ENCODE results near the gene RABEP1. TPM values are rescaled to one million over a fixed set of nuclear protein-coding genes. Genes with fewer than 3 reads are reported as not detected.

The RABEP1 gene
- total RNA-seq, 2 donors from 2014 or later: 38.9 to 54.7 TPM

DNA sequence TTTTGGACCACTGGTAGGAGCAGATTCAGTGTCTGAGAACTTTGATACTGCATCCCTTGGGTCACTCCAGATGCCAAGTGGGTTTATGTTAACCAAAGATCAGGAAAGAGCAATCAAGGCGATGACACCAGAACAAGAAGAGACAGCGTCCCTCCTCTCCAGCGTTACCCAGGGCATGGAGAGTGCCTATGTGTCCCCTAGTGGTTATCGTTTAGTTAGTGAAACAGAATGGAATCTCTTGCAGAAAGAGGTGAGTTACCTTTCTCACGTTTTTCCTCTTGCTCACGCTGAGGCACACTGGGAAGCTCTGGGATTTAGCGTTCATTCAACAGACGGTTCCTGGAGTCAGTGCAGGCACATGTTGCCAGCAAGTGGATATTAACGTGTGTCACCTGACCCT lies 79.3 kb downstream of the RABEP1 start:
- DNase-seq (ENCODE audit: low spot score): no peak
- Histone ChIP-seq H3K9me3 (no peaks in the 10 kb centered on the region), H3K36me3 (peaks cover 0 to 5% of the 10 kb centered on the region in 2 donors), H3K4me1 (replicated peaks) (no peaks in the 10 kb centered on the region), H3K27ac (no peak overlapping the region), H3K4me3 (no peak overlapping the region), H3K27me3 (replicated peaks; ENCODE audit: insufficient read depth) (no peaks in the 10 kb centered on the region)
- WGBS: 77% methylated on average over 9 of the region's 9 CpGs
- intact Hi-C loops (cut with DNase I): no loop called here
- TF ChIP-seq POLR2AphosphoS5 (IDR thresholded peaks at IDR 0.05): no peak
- no peak for TF ChIP-seq POLR2A (IDR thresholded peaks at IDR 0.05)

DNA sequence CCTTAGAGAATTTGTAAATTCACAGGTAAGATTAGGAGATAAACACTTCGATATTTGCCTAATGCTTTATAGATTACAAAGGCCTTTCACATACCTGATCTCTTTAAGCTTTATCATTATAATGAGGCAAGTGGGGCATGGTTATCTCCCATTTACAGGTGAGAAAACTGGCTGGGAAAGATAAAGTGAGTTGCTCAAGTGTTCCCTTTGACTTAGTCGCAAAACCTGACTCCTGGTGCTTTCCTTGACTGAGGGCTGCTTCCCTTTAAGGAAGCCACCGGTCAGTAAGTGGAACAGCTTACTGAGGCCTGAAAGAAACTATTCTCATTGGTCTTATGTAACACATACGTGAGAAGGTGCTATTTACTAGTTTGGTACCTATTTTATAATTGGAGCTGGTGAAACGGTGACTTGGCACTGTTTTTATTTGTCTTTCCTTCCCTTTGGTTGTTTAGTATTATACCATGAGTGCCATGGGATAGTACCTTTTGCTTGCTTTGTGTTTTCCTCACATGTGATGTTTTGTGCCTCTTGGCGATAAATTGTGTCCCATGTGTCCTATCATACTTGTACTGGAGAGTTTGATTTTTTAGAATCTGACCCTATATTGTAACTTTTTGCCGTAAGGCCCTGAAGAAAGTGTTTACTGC lies 80.2 kb downstream of the RABEP1 start:
- no peak overlapping the region for H3K4me3 ChIP-seq
- peaks cover 0 to 5% of the 10 kb centered on the region in 2 donors for H3K36me3 ChIP-seq
- DNase-seq (ENCODE audit: low spot score): no peak
- 60% methylated on average over 7 of the region's 7 CpGs for WGBS
- TF ChIP-seq, protein P1, sequence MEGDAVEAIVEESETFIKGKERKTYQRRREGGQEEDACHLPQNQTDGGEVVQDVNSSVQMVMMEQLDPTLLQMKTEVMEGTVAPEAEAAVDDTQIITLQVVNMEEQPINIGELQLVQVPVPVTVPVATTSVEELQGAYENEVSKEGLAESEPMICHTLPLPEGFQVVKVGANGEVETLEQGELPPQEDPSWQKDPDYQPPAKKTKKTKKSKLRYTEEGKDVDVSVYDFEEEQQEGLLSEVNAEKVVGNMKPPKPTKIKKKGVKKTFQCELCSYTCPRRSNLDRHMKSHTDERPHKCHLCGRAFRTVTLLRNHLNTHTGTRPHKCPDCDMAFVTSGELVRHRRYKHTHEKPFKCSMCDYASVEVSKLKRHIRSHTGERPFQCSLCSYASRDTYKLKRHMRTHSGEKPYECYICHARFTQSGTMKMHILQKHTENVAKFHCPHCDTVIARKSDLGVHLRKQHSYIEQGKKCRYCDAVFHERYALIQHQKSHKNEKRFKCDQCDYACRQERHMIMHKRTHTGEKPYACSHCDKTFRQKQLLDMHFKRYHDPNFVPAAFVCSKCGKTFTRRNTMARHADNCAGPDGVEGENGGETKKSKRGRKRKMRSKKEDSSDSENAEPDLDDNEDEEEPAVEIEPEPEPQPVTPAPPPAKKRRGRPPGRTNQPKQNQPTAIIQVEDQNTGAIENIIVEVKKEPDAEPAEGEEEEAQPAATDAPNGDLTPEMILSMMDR (IDR thresholded peaks at IDR 0.05): no peak
- no peak for TF ChIP-seq POLR2A (IDR thresholded peaks at IDR 0.05)
- no peak for TF ChIP-seq POLR2AphosphoS5 (IDR thresholded peaks at IDR 0.05)
- H3K27me3 ChIP-seq (replicated peaks; ENCODE audit: insufficient read depth): no peaks in the 10 kb centered on the region
- no peaks in the 10 kb centered on the region for H3K4me1 ChIP-seq (replicated peaks)
- intact Hi-C loops (cut with DNase I): no loop called here
- H3K9me3 ChIP-seq: no peaks in the 10 kb centered on the region
- H3K27ac ChIP-seq: no peak overlapping the region

DNA sequence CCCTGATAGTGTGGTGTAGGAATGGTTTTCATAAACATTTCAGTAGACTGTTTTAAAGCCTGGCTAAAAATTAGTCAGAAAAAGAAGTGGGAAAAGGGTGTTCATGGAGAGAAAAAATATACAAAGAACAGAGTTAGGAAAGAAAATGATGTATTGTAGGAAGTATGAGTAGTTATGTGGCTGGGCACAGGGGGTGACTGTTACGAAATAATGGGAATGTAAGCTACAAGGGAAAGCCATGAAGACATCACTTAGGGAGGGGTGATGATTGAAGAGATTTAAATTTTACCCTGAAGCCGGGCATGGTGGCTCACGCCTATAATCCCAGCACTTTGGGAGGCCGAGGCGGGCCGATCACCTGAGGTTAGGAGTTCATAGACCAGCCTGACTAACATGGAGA lies 82.1 kb downstream of the RABEP1 start:
- Histone ChIP-seq H3K27me3 (replicated peaks; ENCODE audit: insufficient read depth) (no peaks in the 10 kb centered on the region), H3K4me1 (replicated peaks) (no peaks in the 10 kb centered on the region), H3K36me3 (peaks cover 0 to 5% of the 10 kb centered on the region in 2 donors), H3K4me3 (no peak overlapping the region), H3K9me3 (no peaks in the 10 kb centered on the region), H3K27ac (no peak overlapping the region)
- intact Hi-C loops (cut with DNase I): no loop called here
- TF ChIP-seq, protein P1 (IDR thresholded peaks at IDR 0.05): no peak
- TF ChIP-seq POLR2A (IDR thresholded peaks at IDR 0.05) (no peak), POLR2AphosphoS5 (IDR thresholded peaks at IDR 0.05) (no peak)
- WGBS: 95% methylated on average over 6 of the region's 6 CpGs
- no peak for DNase-seq (ENCODE audit: low spot score)

DNA sequence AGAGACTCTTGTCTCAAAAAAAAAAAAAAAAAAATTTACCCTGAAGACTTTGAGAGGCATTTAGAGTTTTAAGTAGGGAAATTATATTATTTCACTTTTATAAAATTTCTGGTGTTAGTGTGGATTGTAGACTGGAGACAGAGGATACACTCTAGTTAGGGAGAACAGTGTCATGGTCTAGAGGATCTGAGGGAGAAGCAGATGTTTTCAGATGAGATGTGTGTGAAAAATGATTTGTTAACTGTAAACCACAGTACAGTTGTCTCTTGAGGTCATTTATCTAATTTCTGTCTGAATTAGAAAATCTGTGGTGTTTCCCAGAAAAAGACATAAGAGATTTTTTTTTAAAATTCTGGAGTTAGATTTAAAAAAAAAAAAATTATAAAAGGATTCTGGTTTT lies 82.6 kb downstream of the RABEP1 start:
- intact Hi-C loops (cut with DNase I): no loop called here
- Histone ChIP-seq H3K27me3 (replicated peaks; ENCODE audit: insufficient read depth) (no peaks in the 10 kb centered on the region), H3K27ac (no peak overlapping the region), H3K36me3 (peaks cover 0 to 5% of the 10 kb centered on the region in 2 donors), H3K4me1 (replicated peaks) (no peaks in the 10 kb centered on the region), H3K9me3 (no peaks in the 10 kb centered on the region), H3K4me3 (no peak overlapping the region)
- no peak for TF ChIP-seq POLR2AphosphoS5 (IDR thresholded peaks at IDR 0.05)
- TF ChIP-seq POLR2A (IDR thresholded peaks at IDR 0.05): no peak
- TF ChIP-seq, protein P1 (IDR thresholded peaks at IDR 0.05): no peak
- DNase-seq (ENCODE audit: low spot score): no peak

DNA sequence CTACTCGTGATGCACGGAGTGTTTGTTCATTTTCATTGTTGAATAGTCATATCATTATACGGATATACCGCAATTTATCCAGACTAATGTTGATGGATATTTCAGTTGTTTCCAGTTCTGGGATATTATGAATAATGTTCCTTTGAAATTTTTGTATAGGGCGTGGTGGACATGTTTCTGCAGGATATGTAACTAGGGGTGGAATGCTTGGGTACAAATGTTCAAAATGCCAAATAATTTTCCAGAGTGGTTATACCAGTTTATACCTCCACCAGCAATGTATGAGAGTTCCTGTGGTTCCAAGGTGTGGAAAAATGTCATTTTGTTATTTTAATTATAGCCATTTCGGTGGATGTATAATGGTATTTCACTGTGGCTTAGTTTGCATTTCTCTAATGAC lies 83.7 kb downstream of the RABEP1 start:
- Histone ChIP-seq H3K9me3 (no peaks in the 10 kb centered on the region), H3K27me3 (replicated peaks; ENCODE audit: insufficient read depth) (no peaks in the 10 kb centered on the region), H3K4me3 (no peak overlapping the region), H3K4me1 (replicated peaks) (no peaks in the 10 kb centered on the region), H3K27ac (no peak overlapping the region), H3K36me3 (peaks cover 0 to 5% of the 10 kb centered on the region in 2 donors)
- DNase-seq (ENCODE audit: low spot score): no peak
- TF ChIP-seq POLR2A (IDR thresholded peaks at IDR 0.05) (no peak), POLR2AphosphoS5 (IDR thresholded peaks at IDR 0.05) (no peak)
- TF ChIP-seq, protein P1 (IDR thresholded peaks at IDR 0.05): no peak
- intact Hi-C loops (cut with DNase I): no loop called here
- WGBS: 82% methylated on average over 6 of the region's 6 CpGs

All from prostate gland (tissue), 2 donors.